ENCODE results near the gene TNPO1.
"Not testable (repeated sequence)": the region's sequence is repeated elsewhere in the genome, so short reads cannot be mapped to it uniquely, and the experiment has no call there.

TNPO1 gene

DNA sequence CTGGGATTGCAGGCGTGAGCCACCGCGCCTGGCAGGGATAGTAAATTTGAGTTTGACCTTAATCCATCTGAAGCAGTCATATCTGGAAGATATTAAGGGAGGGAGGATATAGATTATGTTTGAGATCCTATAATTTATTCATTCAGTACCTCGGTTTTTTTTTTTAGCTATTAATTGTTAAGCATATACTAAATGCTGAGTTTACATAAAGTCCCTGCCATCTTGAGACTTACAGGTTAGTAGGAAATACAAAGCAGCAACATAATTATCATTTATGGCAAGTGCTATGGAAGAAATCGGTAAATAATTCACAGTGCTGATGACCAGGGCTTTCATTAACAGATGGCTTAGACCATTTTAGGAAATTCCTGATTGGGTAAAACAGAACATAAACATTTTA, 72.9 kb downstream of the TNPO1 start:
- Histone ChIP-seq H3K27ac (ENCODE audit: low read length) (no peak overlapping the region), H3K9ac (ENCODE audit: low read depth, low read length) (no peak overlapping the region), H3K36me3 (ENCODE audit: insufficient read depth, low read depth, low read length) (peaks cover 99% of the 10 kb centered on the region), H3K4me1 (ENCODE audit: insufficient read depth, low read length) (no peaks in the 10 kb centered on the region), H3K4me3 (ENCODE audit: low read length) (no peak overlapping the region), H3K9me3 (ENCODE audit: insufficient read depth, low read depth, low read length) (no peaks in the 10 kb centered on the region), H3K27me3 (ENCODE audit: insufficient read depth, low read length) (no peaks in the 10 kb centered on the region)

DNA sequence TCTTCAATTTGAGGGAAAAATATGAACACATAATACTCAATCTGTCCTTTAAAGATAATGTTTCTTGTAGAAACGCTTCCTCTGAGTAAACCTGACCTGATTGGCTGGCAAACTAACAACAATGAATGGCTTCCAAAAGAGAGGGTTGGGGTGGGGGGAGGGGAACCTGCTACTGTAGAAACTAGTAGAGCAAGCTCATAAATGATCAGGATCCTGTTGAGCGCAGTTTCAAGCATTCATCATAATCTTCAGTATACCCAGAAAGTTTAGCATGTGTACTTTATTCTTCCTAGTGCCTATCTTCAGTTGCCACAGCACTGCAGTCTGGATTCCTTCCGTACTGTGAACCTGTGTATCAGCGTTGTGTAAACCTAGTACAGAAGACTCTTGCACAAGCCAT, 76.4 kb downstream of the TNPO1 start:
- Histone ChIP-seq H3K27ac (ENCODE audit: low read length) (no peak overlapping the region), H3K9me3 (ENCODE audit: insufficient read depth, low read depth, low read length) (no peaks in the 10 kb centered on the region), H3K4me1 (ENCODE audit: insufficient read depth, low read length) (no peaks in the 10 kb centered on the region), H3K36me3 (ENCODE audit: insufficient read depth, low read depth, low read length) (peaks cover 100% of the 10 kb centered on the region), H3K27me3 (ENCODE audit: insufficient read depth, low read length) (no peaks in the 10 kb centered on the region), H3K9ac (ENCODE audit: low read depth, low read length) (no peak overlapping the region), H3K4me3 (ENCODE audit: low read length) (no peak overlapping the region)

DNA sequence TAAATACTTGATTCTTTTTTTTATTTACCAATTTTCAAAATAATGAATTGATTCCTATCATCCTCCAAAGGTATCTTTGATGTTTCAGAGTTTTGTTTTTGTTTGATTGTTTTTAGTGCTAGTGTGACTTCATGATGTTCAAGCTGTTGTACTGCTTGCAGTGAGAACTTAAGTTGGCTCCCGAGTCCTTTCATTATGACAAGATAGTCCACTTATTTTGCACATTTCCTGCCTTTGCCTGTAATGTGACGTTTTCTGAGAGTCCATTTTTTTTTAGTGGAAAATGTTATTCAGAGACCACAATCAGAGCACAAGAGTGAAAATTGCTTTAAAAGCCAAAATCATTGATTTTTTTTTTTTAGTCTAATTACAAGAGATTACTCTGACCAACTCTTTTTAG, 79.3 kb downstream of the TNPO1 start:
- no peak overlapping the region for H3K9ac ChIP-seq (ENCODE audit: low read depth, low read length)
- no peaks in the 10 kb centered on the region for H3K4me1 ChIP-seq (ENCODE audit: insufficient read depth, low read length)
- H3K27ac ChIP-seq (ENCODE audit: low read length), result no peak overlapping the region
- no peaks in the 10 kb centered on the region for H3K27me3 ChIP-seq (ENCODE audit: insufficient read depth, low read length)
- no peaks in the 10 kb centered on the region for H3K9me3 ChIP-seq (ENCODE audit: insufficient read depth, low read depth, low read length)
- H3K36me3 ChIP-seq (ENCODE audit: insufficient read depth, low read depth, low read length), result peaks cover 100% of the 10 kb centered on the region
- no peak overlapping the region for H3K4me3 ChIP-seq (ENCODE audit: low read length)

DNA sequence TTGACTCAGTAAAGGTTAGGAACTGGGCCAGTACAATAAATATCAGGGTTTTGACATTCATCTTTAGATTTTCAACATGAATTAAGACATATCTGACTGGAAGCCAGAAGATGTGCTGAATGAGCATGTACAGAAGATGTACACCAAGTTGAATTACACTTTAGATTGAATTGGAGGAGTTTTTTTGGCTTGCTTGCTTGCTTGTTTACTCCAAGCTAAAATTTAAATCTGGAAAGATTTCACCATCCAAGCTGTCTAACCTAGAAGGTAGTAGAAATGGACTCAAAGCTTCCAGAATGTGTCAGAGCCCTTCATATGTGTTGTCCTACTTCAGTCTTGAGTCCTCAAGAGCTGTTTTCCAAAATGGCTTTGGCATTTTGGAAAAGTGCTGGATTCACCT, 90.3 kb downstream of the TNPO1 start:
- no peak overlapping the region for H3K4me3 ChIP-seq (ENCODE audit: low read length)
- no peaks in the 10 kb centered on the region for H3K9me3 ChIP-seq (ENCODE audit: insufficient read depth, low read depth, low read length)
- H3K27ac ChIP-seq (ENCODE audit: low read length), result no peak overlapping the region
- H3K27me3 ChIP-seq (ENCODE audit: insufficient read depth, low read length), result no peaks in the 10 kb centered on the region
- no peak overlapping the region for H3K9ac ChIP-seq (ENCODE audit: low read depth, low read length)
- H3K36me3 ChIP-seq (ENCODE audit: insufficient read depth, low read depth, low read length), result peaks cover 90% of the 10 kb centered on the region
- H3K4me1 ChIP-seq (ENCODE audit: insufficient read depth, low read length), result no peaks in the 10 kb centered on the region

DNA sequence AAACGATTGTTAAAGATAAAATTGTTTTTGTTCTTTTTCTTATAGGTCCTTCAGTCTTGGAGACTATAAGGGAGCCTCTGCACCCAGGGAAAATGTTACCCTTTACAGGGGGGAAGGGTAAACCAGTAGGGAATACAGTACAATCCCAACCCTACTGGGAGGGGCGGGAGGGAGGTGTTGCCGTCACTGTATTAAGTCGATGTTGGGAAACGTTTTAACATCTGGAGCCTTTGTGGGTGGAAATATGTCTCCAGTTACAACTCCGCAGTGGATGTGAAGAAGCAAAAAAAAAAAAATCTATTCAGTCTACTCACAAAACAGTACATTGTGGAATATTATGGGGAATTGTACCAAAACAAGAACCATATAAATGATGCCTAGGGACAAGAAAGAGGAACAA, 92.2 kb downstream of the TNPO1 start:
- no peaks in the 10 kb centered on the region for H3K4me1 ChIP-seq (ENCODE audit: insufficient read depth, low read length)
- H3K9ac ChIP-seq (ENCODE audit: low read depth, low read length), result no peak overlapping the region
- peaks cover 71% of the 10 kb centered on the region for H3K36me3 ChIP-seq (ENCODE audit: insufficient read depth, low read depth, low read length)
- no peak overlapping the region for H3K4me3 ChIP-seq (ENCODE audit: low read length)
- H3K27me3 ChIP-seq (ENCODE audit: insufficient read depth, low read length), result no peaks in the 10 kb centered on the region
- no peak overlapping the region for H3K27ac ChIP-seq (ENCODE audit: low read length)
- no peaks in the 10 kb centered on the region for H3K9me3 ChIP-seq (ENCODE audit: insufficient read depth, low read depth, low read length)

DNA sequence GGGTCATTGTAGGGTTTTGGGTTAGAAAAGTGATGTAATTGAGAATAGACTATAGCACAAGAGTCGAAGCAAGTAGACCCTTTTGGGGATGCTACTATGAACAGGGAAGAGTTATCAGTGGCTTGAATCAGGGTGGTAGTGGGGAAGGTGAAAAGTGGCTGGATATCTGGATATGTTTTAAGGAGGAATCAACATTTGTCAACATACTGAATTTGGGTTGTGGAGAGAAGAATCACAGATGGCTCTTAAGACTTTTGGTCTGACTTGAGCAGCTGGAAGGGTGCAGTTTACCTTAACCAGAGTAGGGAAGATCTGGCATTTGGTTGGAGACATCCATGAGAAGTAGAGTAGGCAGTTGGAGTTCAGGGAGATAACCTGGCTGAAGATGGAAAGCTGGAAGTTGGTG, 100.9 kb downstream of the TNPO1 start:
- Histone ChIP-seq H3K9ac (ENCODE audit: low read depth, low read length) (no peak overlapping the region), H3K9me3 (ENCODE audit: insufficient read depth, low read depth, low read length) (no peaks in the 10 kb centered on the region), H3K4me3 (ENCODE audit: low read length) (no peak overlapping the region), H3K27ac (ENCODE audit: low read length) (no peak overlapping the region), H3K4me1 (ENCODE audit: insufficient read depth, low read length) (no peaks in the 10 kb centered on the region), H3K27me3 (ENCODE audit: insufficient read depth, low read length) (no peaks in the 10 kb centered on the region), H3K36me3 (ENCODE audit: insufficient read depth, low read depth, low read length) (no peaks in the 10 kb centered on the region)

DNA sequence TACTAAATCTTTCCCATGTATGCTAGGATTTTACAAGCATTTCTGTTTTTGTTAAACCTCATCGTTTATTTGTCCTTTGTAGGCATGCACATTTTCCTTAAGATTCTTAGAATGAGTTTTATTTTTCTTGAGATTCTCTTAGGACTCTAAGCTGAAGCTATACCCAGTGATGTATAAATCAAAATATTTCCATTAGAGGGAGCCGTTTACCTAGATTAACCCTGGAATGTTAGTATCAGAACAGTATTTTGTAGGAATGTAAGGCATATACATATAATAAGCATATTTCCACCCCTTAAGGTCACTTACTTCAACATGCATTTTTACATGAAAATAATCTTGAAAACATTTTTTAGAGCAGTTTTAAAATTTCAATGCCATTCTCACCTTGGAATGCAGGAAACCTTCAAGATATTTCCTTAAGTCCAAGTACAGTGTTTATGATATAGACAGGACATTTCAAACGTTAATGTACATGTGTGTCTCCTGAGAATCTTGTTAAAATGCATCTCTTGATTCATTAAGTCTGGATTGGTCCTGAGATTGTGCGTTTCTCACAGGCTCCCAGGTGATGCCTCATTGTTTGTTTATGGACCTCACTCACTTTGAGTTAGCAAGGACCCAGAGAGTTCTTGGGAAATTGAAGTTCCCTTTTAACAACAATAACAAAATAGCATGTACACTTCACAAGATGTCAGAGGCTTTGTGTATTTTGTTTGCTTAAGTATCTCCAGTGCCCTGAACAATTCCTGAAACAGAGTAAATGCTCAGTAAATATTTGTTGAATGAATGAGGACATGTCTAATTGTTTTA, 104.4 kb downstream of the TNPO1 start:
- H3K36me3 ChIP-seq (ENCODE audit: insufficient read depth, low read depth, low read length), result no peaks in the 10 kb centered on the region
- H3K27me3 ChIP-seq (ENCODE audit: insufficient read depth, low read length), result no peaks in the 10 kb centered on the region
- H3K9ac ChIP-seq (ENCODE audit: low read depth, low read length), result no peak overlapping the region
- no peaks in the 10 kb centered on the region for H3K4me1 ChIP-seq (ENCODE audit: insufficient read depth, low read length)
- H3K9me3 ChIP-seq (ENCODE audit: insufficient read depth, low read depth, low read length), result no peaks in the 10 kb centered on the region
- no peak overlapping the region for H3K4me3 ChIP-seq (ENCODE audit: low read length)
- H3K27ac ChIP-seq (ENCODE audit: low read length), result no peak overlapping the region

DNA sequence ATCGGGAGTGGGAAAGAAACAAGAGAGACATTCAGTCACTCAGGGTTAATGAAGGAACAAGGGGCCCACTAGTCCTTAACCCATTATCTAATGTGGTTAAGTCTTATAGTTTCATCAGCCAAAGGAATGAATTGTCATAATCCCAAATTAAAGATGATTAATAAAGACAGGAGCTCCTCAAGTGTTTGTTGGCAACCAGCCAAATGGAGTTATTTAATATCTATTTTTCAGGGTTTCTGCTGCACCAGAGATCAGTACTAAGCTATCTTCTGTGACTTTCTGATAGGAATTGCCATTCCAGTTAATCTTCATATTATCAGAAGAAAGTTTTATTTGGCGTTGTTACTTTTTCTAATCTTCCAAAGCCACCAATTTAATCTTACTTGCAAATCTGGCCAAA, 105.4 kb downstream of the TNPO1 start:
- H3K9me3 ChIP-seq (ENCODE audit: insufficient read depth, low read depth, low read length), result no peaks in the 10 kb centered on the region
- H3K4me1 ChIP-seq (ENCODE audit: insufficient read depth, low read length), result no peaks in the 10 kb centered on the region
- H3K27me3 ChIP-seq (ENCODE audit: insufficient read depth, low read length), result no peaks in the 10 kb centered on the region
- H3K4me3 ChIP-seq (ENCODE audit: low read length), result no peak overlapping the region
- no peak overlapping the region for H3K9ac ChIP-seq (ENCODE audit: low read depth, low read length)
- no peak overlapping the region for H3K27ac ChIP-seq (ENCODE audit: low read length)
- no peaks in the 10 kb centered on the region for H3K36me3 ChIP-seq (ENCODE audit: insufficient read depth, low read depth, low read length)

DNA sequence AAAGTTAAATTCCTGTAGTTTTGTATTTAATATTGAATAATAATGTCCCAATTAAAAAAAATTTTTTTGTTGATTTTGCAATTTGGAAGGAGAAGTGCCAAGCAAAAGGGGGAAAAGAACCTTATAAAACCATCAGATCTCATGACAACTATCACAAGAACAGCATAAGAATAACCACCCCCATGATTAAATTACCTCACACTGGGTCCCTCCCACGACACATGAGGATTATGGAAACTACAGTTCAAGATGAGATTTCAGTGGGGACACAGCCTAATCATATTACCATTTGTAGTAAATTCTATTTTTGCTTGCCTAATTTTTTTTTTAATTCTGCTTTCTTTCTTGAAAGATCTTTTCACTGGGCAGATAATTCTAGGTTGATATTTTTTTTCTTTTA, 106.0 kb downstream of the TNPO1 start:
- no peaks in the 10 kb centered on the region for H3K36me3 ChIP-seq (ENCODE audit: insufficient read depth, low read depth, low read length)
- H3K9me3 ChIP-seq (ENCODE audit: insufficient read depth, low read depth, low read length), result no peaks in the 10 kb centered on the region
- no peaks in the 10 kb centered on the region for H3K4me1 ChIP-seq (ENCODE audit: insufficient read depth, low read length)
- no peak overlapping the region for H3K4me3 ChIP-seq (ENCODE audit: low read length)
- no peaks in the 10 kb centered on the region for H3K27me3 ChIP-seq (ENCODE audit: insufficient read depth, low read length)
- no peak overlapping the region for H3K9ac ChIP-seq (ENCODE audit: low read depth, low read length)
- H3K27ac ChIP-seq (ENCODE audit: low read length), result no peak overlapping the region

DNA sequence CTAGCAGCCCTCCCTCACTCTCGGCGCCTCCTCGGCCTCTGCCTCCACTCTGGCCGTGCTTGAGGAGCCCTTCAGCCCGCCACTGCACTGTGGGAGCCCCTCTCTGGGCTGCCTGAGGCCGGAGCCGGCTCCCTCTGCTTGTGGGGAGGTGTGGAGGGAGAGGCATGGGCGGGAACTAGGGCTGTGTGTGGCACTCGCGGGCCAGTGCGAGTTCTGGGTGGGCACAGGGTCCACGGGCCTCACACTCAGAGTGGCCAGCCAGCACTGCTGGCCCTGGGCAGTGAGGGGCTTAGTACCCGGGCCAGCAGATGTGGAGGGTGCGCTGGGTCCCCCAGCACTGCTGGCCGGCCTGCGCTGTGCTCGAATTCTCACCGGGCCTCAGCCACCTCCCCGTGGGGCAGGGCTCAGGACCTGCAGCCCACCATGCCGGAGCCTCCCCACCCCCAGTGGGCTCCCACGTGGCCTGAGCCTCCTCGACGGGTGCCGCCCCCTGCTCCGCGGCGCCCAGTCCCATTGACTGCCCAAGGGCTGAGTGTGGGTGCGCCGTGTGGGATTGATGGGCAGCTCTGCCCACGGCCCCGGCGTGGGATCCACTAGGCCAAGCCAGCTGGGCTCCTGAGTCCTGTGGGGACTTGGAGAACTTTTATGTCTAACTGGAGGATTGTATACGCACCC, 109.0 kb downstream of the TNPO1 start:
- Histone ChIP-seq H3K27ac (ENCODE audit: low read length) (no peak overlapping the region), H3K27me3 (ENCODE audit: insufficient read depth, low read length) (no peaks in the 10 kb centered on the region)

DNA sequence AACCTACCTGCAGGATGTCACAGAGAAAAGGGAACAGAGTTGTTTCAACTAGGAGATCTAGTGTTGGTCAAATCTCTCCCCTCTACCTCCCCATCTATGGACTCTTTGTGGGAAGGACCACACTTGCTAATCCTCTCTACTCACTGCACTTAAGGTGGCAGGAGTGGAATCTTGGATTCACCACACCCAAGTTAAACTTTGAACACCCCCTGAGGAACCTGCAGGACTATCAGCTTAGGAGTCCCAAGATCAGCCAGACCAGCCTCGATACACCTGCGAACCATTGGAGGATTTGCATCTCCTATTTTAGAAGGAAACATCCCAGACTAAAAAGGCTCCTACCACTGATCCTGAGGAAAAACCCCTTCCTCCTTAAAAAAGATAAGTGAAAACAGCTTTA, 116.2 kb downstream of the TNPO1 start:
- not testable (repeated sequence) for H3K9ac ChIP-seq (ENCODE audit: low read depth, low read length); H3K4me1 ChIP-seq (ENCODE audit: insufficient read depth, low read length); H3K9me3 ChIP-seq (ENCODE audit: insufficient read depth, low read depth, low read length); H3K27ac ChIP-seq (ENCODE audit: low read length); H3K36me3 ChIP-seq (ENCODE audit: insufficient read depth, low read depth, low read length); H3K27me3 ChIP-seq (ENCODE audit: insufficient read depth, low read length); H3K4me3 ChIP-seq (ENCODE audit: low read length)

More for the DNA sequence above, 109.0 kb downstream of the TNPO1 start:
- Histone ChIP-seq H3K9me3 (ENCODE audit: insufficient read depth, low read depth, low read length) (no peaks in the 10 kb centered on the region), H3K4me1 (ENCODE audit: insufficient read depth, low read length) (no peaks in the 10 kb centered on the region), H3K36me3 (ENCODE audit: insufficient read depth, low read depth, low read length) (no peaks in the 10 kb centered on the region), H3K4me3 (ENCODE audit: low read length) (no peak overlapping the region), H3K9ac (ENCODE audit: low read depth, low read length) (no peak overlapping the region)

DNA sequence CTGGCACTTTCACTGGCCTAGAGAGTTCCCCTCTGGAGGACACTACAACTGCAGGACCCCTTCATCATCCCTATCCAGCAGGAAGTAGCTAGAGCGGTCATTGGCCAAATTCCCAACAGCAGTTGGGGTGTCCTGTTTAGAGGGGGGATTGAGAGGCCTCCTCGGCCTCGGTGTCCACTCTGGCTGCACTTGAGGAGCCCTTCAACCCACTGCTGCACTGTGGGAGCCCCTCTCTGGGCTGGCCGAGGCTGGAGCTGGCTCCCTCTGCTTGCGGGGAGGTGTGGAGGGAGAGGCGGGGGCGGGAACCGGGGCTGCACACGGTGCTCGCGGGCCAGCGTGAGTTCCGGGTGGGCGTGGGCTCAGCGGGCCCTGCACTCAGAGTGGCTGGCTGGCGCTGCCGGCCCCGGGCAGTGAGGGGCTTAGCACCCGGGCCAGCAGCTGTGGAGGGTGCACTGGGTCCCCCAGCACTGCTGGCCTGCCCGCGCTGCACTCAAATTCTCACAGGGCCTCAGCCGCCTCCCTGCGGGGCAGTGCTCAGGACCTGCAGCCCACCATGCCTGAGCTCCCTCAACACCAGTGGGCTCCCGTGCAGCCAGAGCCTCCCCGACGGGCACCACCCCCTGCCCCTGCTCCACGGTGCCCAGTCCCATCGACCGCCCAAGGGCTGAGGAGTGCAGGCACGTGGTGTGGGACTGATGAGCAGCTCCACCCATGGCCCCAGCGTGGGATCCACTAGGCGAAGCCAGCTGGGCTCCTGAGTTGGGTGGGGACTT, 118.7 kb downstream of the TNPO1 start:
- not testable (repeated sequence) for H3K36me3 ChIP-seq (ENCODE audit: insufficient read depth, low read depth, low read length); H3K4me3 ChIP-seq (ENCODE audit: low read length); H3K27me3 ChIP-seq (ENCODE audit: insufficient read depth, low read length); H3K4me1 ChIP-seq (ENCODE audit: insufficient read depth, low read length); H3K9ac ChIP-seq (ENCODE audit: low read depth, low read length); H3K27ac ChIP-seq (ENCODE audit: low read length); H3K9me3 ChIP-seq (ENCODE audit: insufficient read depth, low read depth, low read length)

Data from iPS-20b (cell line).